ACC112 (cell line): ENCODE data around the gene DOK5.
A peak's percentile ranks its signal among the peaks of the same experiment; 100 is the strongest.

ENCODE experiments used
- H2AFZ ChIP-seq: fragments of 200-600 bp; sonication (generic); one replicate; pipeline ENCODE4 v1.6.0; 2017; ENCODE audit warnings: antibody characterized with exemption, low read length; ENCODE audit not compliant: unreplicated experiment
- H3K27ac ChIP-seq: fragments of 200-600 bp; sonication (generic); 2 replicates; pipeline ENCODE4 v1.5.1; 2014; ENCODE audit warnings: low read depth, mild to moderate bottlenecking, antibody characterized with exemption, low read length, moderate library complexity
- H3K27me3 ChIP-seq: fragments of 200-600 bp; sonication (generic); 2 replicates; pipeline ENCODE4 v1.6.1; 2014; ENCODE audit warnings: mild to moderate bottlenecking, antibody characterized with exemption, low read length, moderate library complexity, mixed read lengths; ENCODE audit not compliant: insufficient read depth
- H3K36me3 ChIP-seq: fragments of 200-600 bp; sonication (generic); 2 replicates; pipeline ENCODE4 v1.6.1; 2016; ENCODE audit warnings: mild to moderate bottlenecking, antibody characterized with exemption, low read length, moderate library complexity, mixed read lengths; ENCODE audit not compliant: insufficient read depth
- H3K4me1 ChIP-seq: fragments of 200-600 bp; sonication (generic); one replicate; pipeline ENCODE4 v1.6.1; 2016; ENCODE audit warnings: low read length, mixed read lengths; ENCODE audit not compliant: insufficient read depth, unreplicated experiment, control insufficient read depth
- H3K4me3 ChIP-seq: fragments of 200-600 bp; sonication (generic); 2 replicates; pipeline ENCODE4 v1.5.1; 2014; ENCODE audit warnings: mild to moderate bottlenecking, low read depth, low read length
- H3K79me2 ChIP-seq: fragments of 200-600 bp; sonication (generic); one replicate; pipeline ENCODE4 v1.6.0; 2016; ENCODE audit warnings: low read length; ENCODE audit not compliant: control insufficient read depth, unreplicated experiment, insufficient read depth

The DOK5 gene

DNA sequence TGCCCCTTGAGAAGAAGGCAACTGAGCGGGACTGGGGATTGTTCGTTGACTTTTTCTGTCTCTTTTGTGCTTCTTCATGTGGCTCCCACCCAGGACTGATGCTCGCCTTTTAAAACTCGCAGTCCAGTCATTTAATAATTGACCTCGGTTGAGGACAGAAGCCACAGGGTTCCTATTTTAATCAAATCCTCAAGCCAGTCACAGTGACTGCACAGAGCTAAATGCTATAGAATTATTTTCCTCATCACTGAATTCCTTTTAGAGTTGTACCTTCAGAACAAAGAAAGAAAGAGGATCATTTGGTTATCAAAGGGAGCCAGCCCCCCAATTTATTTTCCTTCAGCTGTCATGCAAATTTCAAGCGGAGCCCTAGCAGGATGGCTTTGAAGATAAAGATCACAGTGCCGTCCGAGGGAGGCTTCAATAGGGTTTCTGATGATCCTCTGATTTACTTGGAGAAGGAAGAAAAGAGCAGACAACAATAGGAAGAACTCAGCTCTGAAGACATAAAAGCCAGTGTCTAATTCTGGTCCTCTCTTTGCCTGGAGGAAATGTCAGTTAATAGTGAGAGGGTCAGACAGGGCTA lies 186.6 kb downstream of the DOK5 start:
- Histone ChIP-seq H3K27ac (no peak overlapping the region), H3K4me1 (no peaks in the 10 kb centered on the region), H2AFZ (no peak overlapping the region), H3K27me3 (peaks cover 23% of the 10 kb centered on the region), H3K36me3 (no peaks in the 10 kb centered on the region), H3K79me2 (no peaks in the 10 kb centered on the region), H3K4me3 (no peak overlapping the region)

GRCh38 chr20:54665812-54666211 lies 190.4 kb downstream of the DOK5 start:
- H3K27ac ChIP-seq = no peak overlapping the region
- H3K27me3 ChIP-seq = peaks cover 29% of the 10 kb centered on the region
- H3K79me2 ChIP-seq = no peaks in the 10 kb centered on the region
- no peak overlapping the region for H3K4me3 ChIP-seq
- H3K36me3 ChIP-seq = no peaks in the 10 kb centered on the region
- no peaks in the 10 kb centered on the region for H3K4me1 ChIP-seq
- no peak overlapping the region for H2AFZ ChIP-seq

DNA sequence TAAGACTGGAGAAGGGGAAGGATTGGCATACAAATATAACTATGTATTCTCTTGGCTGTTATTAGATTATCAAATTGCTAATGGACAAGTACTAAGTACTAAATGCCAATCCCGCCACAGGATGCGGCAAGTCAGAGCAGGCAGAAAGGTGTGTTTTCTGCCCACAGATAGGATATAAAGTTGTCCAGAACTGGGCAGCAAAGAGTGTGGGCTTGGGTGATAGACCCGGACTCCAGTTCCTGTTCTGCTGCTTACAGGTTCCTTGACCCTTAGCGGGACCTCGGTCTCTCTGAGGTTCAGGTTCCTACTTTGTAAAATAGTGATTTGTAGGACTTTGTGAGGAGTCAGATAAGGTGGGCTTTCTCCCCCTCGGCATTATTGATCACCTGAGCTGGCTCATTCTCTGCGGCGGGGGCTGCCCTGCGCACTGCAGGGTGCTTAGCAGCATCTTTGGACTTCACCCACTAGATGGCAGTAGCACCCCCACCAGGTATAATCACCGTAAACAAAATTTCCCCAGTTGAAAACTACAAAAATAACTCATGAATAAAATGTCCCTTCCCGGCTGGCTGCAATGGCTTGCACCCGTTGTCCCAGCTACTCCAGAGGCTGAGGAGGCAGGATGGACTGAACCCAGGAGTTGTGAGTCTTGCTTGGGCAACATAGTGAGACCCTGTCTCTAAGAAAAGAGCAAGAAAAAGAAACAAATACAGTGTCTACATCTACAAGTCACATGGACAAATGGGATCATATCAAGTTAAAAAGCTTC lies 193.1 kb downstream of the DOK5 start:
- H3K4me3 ChIP-seq = 0 out of 2 replicates have a peak overlapping the region, but pooled peaks have one; percentile 7
- H2AFZ ChIP-seq = no peak overlapping the region
- H3K36me3 ChIP-seq = no peaks in the 10 kb centered on the region
- peaks cover 21% of the 10 kb centered on the region for H3K27me3 ChIP-seq
- H3K4me1 ChIP-seq = no peaks in the 10 kb centered on the region
- H3K79me2 ChIP-seq = no peaks in the 10 kb centered on the region
- no peak overlapping the region for H3K27ac ChIP-seq

GRCh38 chr20:54669040-54669363 lies 193.6 kb downstream of the DOK5 start:
- H3K27me3 ChIP-seq = peaks cover 24% of the 10 kb centered on the region
- no peak overlapping the region for H3K27ac ChIP-seq
- no peak overlapping the region for H2AFZ ChIP-seq
- 0 out of 2 replicates have a peak overlapping the region, but pooled peaks have one; percentile 7 for H3K4me3 ChIP-seq
- H3K79me2 ChIP-seq = no peaks in the 10 kb centered on the region
- H3K4me1 ChIP-seq = no peaks in the 10 kb centered on the region
- no peaks in the 10 kb centered on the region for H3K36me3 ChIP-seq

GRCh38 chr20:54678253-54678652 lies 202.9 kb downstream of the DOK5 start:
- Histone ChIP-seq H3K36me3 (no peaks in the 10 kb centered on the region), H3K27me3 (peaks cover 38% of the 10 kb centered on the region), H3K27ac (no peak overlapping the region), H3K4me3 (no peak overlapping the region), H3K79me2 (no peaks in the 10 kb centered on the region), H3K4me1 (no peaks in the 10 kb centered on the region), H2AFZ (no peak overlapping the region)

- no peaks in the 10 kb centered on the region for H3K4me1 ChIP-seq
- no peak overlapping the region for H2AFZ ChIP-seq
- no peak overlapping the region for H3K4me3 ChIP-seq
- no peaks in the 10 kb centered on the region for H3K79me2 ChIP-seq
- H3K36me3 ChIP-seq = no peaks in the 10 kb centered on the region
- H3K27me3 ChIP-seq = peaks cover 51% of the 10 kb centered on the region
- no peak overlapping the region for H3K27ac ChIP-seq
Measured at GRCh38 chr20:54680439-54680838, 205.0 kb downstream of the DOK5 start.

DNA sequence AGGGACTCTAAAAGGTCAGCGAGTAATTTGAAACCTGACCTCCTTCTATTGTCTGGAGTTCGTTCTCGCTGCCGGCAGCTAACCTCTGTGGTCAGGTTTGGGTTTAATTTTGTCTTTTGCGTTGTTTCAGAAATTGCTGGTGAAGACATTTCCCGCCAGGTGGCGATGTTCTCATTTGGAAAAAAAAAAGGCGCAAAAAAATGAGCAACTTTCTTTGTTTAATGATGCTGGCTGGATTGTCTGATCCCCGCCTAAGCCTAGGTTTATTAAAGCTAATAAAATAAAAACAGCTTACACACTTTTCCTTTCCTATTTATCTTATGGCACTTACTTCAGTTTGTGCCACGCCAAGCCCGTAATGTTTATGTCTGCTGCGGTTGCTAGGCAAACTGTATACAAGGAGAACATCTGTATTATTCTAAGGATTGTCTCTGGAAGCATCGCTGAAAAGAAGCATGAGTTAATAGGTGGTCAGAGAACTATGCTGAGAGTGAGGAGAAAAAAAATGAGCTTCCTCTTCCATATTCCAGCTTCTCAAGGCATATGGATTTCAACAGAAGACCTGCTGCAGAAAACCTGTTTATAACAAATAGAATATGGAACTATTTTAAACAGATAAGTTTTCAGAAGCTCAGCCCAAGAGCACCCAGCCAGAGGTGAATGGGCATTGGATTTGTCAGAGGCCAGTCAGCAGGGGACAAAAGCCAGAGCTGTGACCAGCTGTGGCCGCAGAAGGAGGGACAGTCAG lies 205.7 kb downstream of the DOK5 start:
- Histone ChIP-seq H3K36me3 (no peaks in the 10 kb centered on the region), H3K27me3 (peaks cover 48% of the 10 kb centered on the region), H3K4me3 (no peak overlapping the region), H3K4me1 (no peaks in the 10 kb centered on the region), H3K79me2 (no peaks in the 10 kb centered on the region), H2AFZ (no peak overlapping the region), H3K27ac (no peak overlapping the region)

- H3K27me3 ChIP-seq = peaks cover 48% of the 10 kb centered on the region
- no peaks in the 10 kb centered on the region for H3K79me2 ChIP-seq
- no peak overlapping the region for H3K27ac ChIP-seq
Measured at GRCh38 chr20:54681869-54682268, 206.5 kb downstream of the DOK5 start.

DNA sequence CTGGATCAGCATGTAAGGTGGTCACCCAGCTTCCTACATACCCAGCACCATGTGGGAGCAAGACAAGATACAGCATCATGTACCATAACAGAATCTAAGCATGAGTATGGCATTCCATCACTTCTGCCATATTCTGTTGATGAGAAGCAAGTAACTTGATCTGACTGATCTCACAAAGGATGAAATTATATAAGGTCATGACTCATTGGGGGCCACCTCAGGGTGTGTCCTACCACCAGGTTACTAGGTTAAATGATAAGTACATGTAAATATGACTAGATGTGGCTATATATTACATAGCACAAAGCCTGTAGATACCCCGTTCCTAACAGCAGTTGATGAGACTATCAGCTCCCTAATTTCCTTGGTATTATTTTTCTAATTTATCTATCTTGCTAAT lies 213.1 kb downstream of the DOK5 start:
- H3K27ac ChIP-seq = no peak overlapping the region
- H3K79me2 ChIP-seq = no peaks in the 10 kb centered on the region
- H2AFZ ChIP-seq = no peak overlapping the region
- peaks cover 21% of the 10 kb centered on the region for H3K27me3 ChIP-seq
- no peaks in the 10 kb centered on the region for H3K36me3 ChIP-seq
- H3K4me3 ChIP-seq = no peak overlapping the region
- no peaks in the 10 kb centered on the region for H3K4me1 ChIP-seq

More at GRCh38 chr20:54681869-54682268, 206.5 kb downstream of the DOK5 start:
- Histone ChIP-seq H3K4me3 (no peak overlapping the region), H2AFZ (no peak overlapping the region), H3K4me1 (no peaks in the 10 kb centered on the region), H3K36me3 (no peaks in the 10 kb centered on the region)

DNA sequence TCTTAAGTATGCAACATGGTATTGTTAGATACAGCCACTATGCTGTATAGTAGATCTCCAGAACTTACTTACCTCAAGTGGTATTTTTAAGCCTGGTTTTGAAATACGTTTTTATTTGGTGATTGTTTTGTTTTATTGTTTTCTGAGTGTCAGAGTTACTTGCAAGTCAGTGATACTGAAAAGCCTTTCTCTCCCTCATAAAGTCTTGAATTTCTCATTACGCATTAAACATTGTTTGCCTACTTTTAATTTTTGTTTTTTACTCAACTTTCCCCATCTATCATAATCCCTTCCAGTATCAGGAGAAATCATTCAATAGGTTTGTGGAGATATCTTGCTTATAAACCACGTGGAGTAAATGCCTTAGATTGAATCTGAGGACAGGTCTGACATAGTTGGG lies 214.9 kb downstream of the DOK5 start:
- Histone ChIP-seq H3K79me2 (no peaks in the 10 kb centered on the region), H2AFZ (no peak overlapping the region), H3K4me1 (no peaks in the 10 kb centered on the region), H3K27me3 (peaks cover 4% of the 10 kb centered on the region), H3K27ac (no peak overlapping the region), H3K36me3 (no peaks in the 10 kb centered on the region), H3K4me3 (no peak overlapping the region)
